ENCODE results near the gene KLHL29.

DNA sequence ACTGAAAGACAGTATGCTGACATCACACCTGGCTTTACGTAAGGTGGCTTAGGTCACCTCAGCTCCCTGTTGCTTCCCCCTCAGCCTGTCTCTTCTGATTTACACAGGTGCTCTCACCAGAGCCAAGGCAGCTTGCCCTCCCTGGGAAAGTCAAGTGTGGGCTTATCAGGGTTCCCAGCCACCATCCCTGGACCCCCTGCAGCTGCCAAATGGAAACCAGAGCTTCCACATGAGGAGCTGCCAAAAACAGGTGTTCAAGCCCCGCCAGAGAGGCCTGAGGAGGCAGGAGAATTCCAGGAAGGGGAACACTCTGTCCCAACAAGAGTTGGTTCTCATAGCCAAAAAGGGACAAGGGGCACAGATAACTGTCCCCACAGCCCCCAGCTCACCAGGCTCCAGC lies 275.3 kb downstream of the KLHL29 start:
- no peak for TF ChIP-seq POLR2AphosphoS5 (IDR thresholded peaks at IDR 0.05)
- TF ChIP-seq, protein P1, sequence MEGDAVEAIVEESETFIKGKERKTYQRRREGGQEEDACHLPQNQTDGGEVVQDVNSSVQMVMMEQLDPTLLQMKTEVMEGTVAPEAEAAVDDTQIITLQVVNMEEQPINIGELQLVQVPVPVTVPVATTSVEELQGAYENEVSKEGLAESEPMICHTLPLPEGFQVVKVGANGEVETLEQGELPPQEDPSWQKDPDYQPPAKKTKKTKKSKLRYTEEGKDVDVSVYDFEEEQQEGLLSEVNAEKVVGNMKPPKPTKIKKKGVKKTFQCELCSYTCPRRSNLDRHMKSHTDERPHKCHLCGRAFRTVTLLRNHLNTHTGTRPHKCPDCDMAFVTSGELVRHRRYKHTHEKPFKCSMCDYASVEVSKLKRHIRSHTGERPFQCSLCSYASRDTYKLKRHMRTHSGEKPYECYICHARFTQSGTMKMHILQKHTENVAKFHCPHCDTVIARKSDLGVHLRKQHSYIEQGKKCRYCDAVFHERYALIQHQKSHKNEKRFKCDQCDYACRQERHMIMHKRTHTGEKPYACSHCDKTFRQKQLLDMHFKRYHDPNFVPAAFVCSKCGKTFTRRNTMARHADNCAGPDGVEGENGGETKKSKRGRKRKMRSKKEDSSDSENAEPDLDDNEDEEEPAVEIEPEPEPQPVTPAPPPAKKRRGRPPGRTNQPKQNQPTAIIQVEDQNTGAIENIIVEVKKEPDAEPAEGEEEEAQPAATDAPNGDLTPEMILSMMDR (IDR thresholded peaks at IDR 0.05; ENCODE audit: poor library complexity, severe bottlenecking) = no peak
- TF ChIP-seq EP300 (conservative IDR thresholded peaks at IDR 0.05; ENCODE audit: poor library complexity, severe bottlenecking) = no peak
- no peak for TF ChIP-seq RAD21 (conservative IDR thresholded peaks at IDR 0.05)
- no peak for TF ChIP-seq SMC3 (conservative IDR thresholded peaks at IDR 0.05; ENCODE audit: poor library complexity)
- TF ChIP-seq TAF1 (IDR thresholded peaks at IDR 0.05; ENCODE audit: low read depth) = no peak
